Measurements from ENCODE around the gene ZNF76.

DNA sequence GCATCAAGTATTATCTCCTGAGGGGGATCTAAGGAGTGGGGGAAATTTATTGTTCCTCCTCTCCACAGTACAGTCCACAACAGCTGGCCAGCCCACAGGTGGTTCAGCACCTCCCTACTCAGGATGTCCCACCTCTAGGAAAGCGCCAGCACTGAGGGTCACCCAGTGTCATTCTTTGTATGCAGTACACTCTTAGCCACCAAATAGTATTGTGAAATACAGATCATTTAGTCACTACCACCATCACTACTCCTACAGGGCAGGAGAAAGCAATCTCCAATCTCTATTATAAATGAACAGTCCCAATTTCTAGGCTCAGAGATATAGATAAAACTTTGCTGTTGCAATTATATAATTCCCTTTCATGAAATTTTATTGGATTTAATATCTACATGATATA is 6.3 kb upstream of the ZNF76 start:
- TF ChIP-seq BHLHE40 (IDR thresholded peaks at IDR 0.05; ENCODE audit: low read length) (no peak), LEF1 (IDR thresholded peaks at IDR 0.05) (no peak), POLR2A (conservative IDR thresholded peaks at IDR 0.05) (no peak), RNF2 (IDR thresholded peaks at IDR 0.05) (no peak), CSDE1 (IDR thresholded peaks at IDR 0.05) (no peak), GATAD2A (IDR thresholded peaks at IDR 0.05) (no peak), GATA2 (CRISPR knock-in tag; IDR thresholded peaks at IDR 0.05) (no peak)
- TF ChIP-seq, protein P1, sequence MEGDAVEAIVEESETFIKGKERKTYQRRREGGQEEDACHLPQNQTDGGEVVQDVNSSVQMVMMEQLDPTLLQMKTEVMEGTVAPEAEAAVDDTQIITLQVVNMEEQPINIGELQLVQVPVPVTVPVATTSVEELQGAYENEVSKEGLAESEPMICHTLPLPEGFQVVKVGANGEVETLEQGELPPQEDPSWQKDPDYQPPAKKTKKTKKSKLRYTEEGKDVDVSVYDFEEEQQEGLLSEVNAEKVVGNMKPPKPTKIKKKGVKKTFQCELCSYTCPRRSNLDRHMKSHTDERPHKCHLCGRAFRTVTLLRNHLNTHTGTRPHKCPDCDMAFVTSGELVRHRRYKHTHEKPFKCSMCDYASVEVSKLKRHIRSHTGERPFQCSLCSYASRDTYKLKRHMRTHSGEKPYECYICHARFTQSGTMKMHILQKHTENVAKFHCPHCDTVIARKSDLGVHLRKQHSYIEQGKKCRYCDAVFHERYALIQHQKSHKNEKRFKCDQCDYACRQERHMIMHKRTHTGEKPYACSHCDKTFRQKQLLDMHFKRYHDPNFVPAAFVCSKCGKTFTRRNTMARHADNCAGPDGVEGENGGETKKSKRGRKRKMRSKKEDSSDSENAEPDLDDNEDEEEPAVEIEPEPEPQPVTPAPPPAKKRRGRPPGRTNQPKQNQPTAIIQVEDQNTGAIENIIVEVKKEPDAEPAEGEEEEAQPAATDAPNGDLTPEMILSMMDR (IDR thresholded peaks at IDR 0.05 in 2 of 3, conservative IDR thresholded peaks at IDR 0.05 in 1 of 3; ENCODE audit: insufficient read depth in 2 of 3, low read depth in 1 of 3, low read length in 3 of 3), result no peak
- TF ChIP-seq, protein P2, sequence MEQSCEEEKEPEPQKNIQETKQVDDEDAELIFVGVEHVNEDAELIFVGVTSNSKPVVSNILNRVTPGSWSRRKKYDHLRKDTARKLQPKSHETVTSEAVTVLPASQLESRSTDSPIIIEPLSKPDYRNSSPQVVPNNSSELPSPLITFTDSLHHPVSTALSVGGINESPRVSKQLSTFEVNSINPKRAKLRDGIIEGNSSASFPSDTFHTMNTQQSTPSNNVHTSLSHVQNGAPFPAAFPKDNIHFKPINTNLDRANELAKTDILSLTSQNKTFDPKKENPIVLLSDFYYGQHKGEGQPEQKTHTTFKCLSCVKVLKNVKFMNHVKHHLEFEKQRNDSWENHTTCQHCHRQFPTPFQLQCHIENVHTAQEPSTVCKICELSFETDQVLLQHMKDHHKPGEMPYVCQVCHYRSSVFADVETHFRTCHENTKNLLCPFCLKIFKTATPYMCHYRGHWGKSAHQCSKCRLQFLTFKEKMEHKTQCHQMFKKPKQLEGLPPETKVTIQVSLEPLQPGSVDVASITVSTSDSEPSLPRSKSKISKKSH (CRISPR knock-in tag; IDR thresholded peaks at IDR 0.05), result no peak

Data from K562 (cell line).